K562 (cell line): Measurements from ENCODE around the gene HGF. TPM values are rescaled to one million over a fixed set of nuclear protein-coding genes. Genes with fewer than 3 reads are reported as not detected.

Experiments used
- ATAC-seq: fragments of 200-7000 bp; cut with Tn5 transposase; 3 replicates; pipeline ENCODE4 v1.9.1; 2020; ENCODE audit warnings: moderate library complexity
- BruUV-seq: library from RNA; stranded (reverse); fragments of 400-500 nt; replicated peaks from 2 replicates; lab custom pipeline; 2021; lab: Mats Ljungman, UMichigan
- CTCF ChIA-PET: fragments of 300-600 bp; formaldehyde crosslinking; extraction: SDS; loops from one replicate; lab custom pipeline; 2021; ENCODE audit warnings: low intra/inter-chr PET ratio; lab: Yijun Ruan, JAX
- POLR2A ChIA-PET: fragments of 300-600, 350-650 bp; sonication (Branson Sonifier 250); formaldehyde crosslinking; extraction: SDS; loops from one replicate; lab custom pipeline; 2021; ENCODE audit warnings: antibody characterized with exemption, inconsistent platforms; lab: Yijun Ruan, JAX
- DNase-seq, 4 experiments: peaks; one replicate each; pipeline versions ENCODE4 v3.0.0 to v3.0.0-alpha.2; 2011 to 2018; ENCODE audit warnings: low spot score in 3 of 4, mixed read lengths in 3 of 4; ENCODE audit errors: extremely low read depth in 1 of 4
- FAIRE-seq: peaks from 2 replicates; lab custom pipeline; 2011; peaks lifted over from hg19 to GRCh38; lab: Jason Lieb, UNC
- H2AFZ ChIP-seq: 2 replicates; pipeline ENCODE4 v1.6.0; 2011; ENCODE audit warnings: low read depth, low read length, control low read depth, inconsistent platforms
- H3K27ac ChIP-seq: fragments of 200-600 bp; 3 replicates; pipeline ENCODE4 v1.8.0; 2011; ENCODE audit warnings: low read depth, mild to moderate bottlenecking, control low read depth, inconsistent platforms, low read length, moderate library complexity, mixed read lengths; ENCODE audit errors: extremely low read depth
- H3K27me3 ChIP-seq, 2 experiments: fragments of 300-600 bp in 1 of 2; 2 replicates in 1 of 2; 3 replicates in 1 of 2; pipeline versions ENCODE4 v1.6.0 to v1.8.0; 2011; ENCODE audit warnings: inconsistent platforms in 2 of 2, low read length in 2 of 2, mild to moderate bottlenecking in 1 of 2, mixed read lengths in 1 of 2, moderate library complexity in 1 of 2; ENCODE audit not compliant: control insufficient read depth in 2 of 2, insufficient read depth in 2 of 2
- H3K36me3 ChIP-seq: fragments of 300-600 bp; 3 replicates; pipeline ENCODE4 v1.8.0; 2011; ENCODE audit warnings: mild to moderate bottlenecking, low read length, inconsistent platforms; ENCODE audit not compliant: control insufficient read depth, insufficient read depth
- H3K4me1 ChIP-seq, 2 experiments: fragments of 200-600 bp in 1 of 2; replicated peaks in 1 of 2; 2 replicates in 1 of 2; 3 replicates in 1 of 2; pipeline versions ENCODE4 v1.5.1 to v1.8.0; 2011; ENCODE audit warnings: inconsistent platforms in 2 of 2, low read length in 2 of 2, mild to moderate bottlenecking in 1 of 2, mixed read lengths in 1 of 2, moderate library complexity in 1 of 2; ENCODE audit not compliant: control insufficient read depth in 2 of 2, insufficient read depth in 2 of 2
- H3K4me2 ChIP-seq: 2 replicates; pipeline ENCODE4 v1.6.1; 2011; ENCODE audit warnings: low read length, control low read depth, inconsistent platforms, mixed read lengths; ENCODE audit not compliant: insufficient read depth
- H3K4me3 ChIP-seq: fragments of 200-600 bp; sonication (generic), shearing (Covaris generic); 2 replicates; pipeline ENCODE4 v1.5.1; 2016; ENCODE audit warnings: control low read depth, inconsistent platforms
- H3K79me2 ChIP-seq: fragments of 200-600 bp; 3 replicates; pipeline ENCODE4 v1.8.0; 2011; ENCODE audit warnings: low read length, inconsistent platforms; ENCODE audit not compliant: control insufficient read depth, insufficient read depth
- H3K9ac ChIP-seq, 2 experiments: 2 replicates each; pipeline versions ENCODE4 v1.6.0 to v1.6.1; 2011; ENCODE audit warnings: low read depth in 2 of 2, low read length in 2 of 2, control low read depth in 1 of 2, inconsistent platforms in 1 of 2, mild to moderate bottlenecking in 1 of 2, mixed read lengths in 1 of 2; ENCODE audit not compliant: insufficient read depth in 1 of 2
- H3K9me1 ChIP-seq: one replicate; pipeline ENCODE4 v1.6.0; 2011; ENCODE audit warnings: inconsistent platforms, mild to moderate bottlenecking, low read length, moderate library complexity; ENCODE audit not compliant: control insufficient read depth, insufficient read depth
- H3K9me3 ChIP-seq: replicated peaks from 2 replicates; pipeline ENCODE4 v1.5.1; 2011; ENCODE audit warnings: low read depth, low read length, inconsistent platforms; ENCODE audit not compliant: control insufficient read depth, insufficient read depth
- H4K20me1 ChIP-seq: replicated peaks from 2 replicates; pipeline ENCODE4 v1.6.1; 2011; ENCODE audit warnings: low read length, inconsistent platforms, mixed read lengths; ENCODE audit not compliant: control insufficient read depth, insufficient read depth
- CBFB ChIP-seq: sonication (generic); formaldehyde crosslinking; IDR thresholded peaks from 2 replicates; pipeline ENCODE4 v1.4.0; 2020; ENCODE audit warnings: mild to moderate bottlenecking, missing genetic modification reagents
- DIDO1 ChIP-seq: fragments of 450-650 bp; IDR thresholded peaks from 2 replicates; pipeline ENCODE4 v1.6.1; 2016; ENCODE audit warnings: low read depth, missing biosample characterization, missing genetic modification characterization
- GATA2 ChIP-seq: sonication (generic); formaldehyde crosslinking; IDR thresholded peaks from 2 replicates; pipeline ENCODE4 v1.4.0; 2020; ENCODE audit warnings: mild to moderate bottlenecking, missing genetic modification reagents
- MTA3 ChIP-seq: fragments of 450-650 bp; formaldehyde crosslinking; IDR thresholded peaks from 2 replicates; pipeline ENCODE4 v1.6.1; 2017; ENCODE audit warnings: mild to moderate bottlenecking, borderline replicate concordance
- NFE2L1 ChIP-seq: fragments of 450-650 bp; IDR thresholded peaks from 2 replicates; pipeline ENCODE4 v1.6.1; 2016; ENCODE audit warnings: missing genetic modification characterization, low read depth, mild to moderate bottlenecking, missing compliant biosample characterization, moderate library complexity, borderline replicate concordance
- PHB2 ChIP-seq: fragments of 450-650 bp; IDR thresholded peaks from 2 replicates; pipeline ENCODE4 v1.6.1; 2017; ENCODE audit warnings: low read depth
- SFPQ ChIP-seq: fragments of 200-400 bp; formaldehyde crosslinking; IDR thresholded peaks from 2 replicates; pipeline ENCODE4 v1.6.1; 2017; ENCODE audit warnings: mild to moderate bottlenecking, low read depth, low read length, moderate library complexity
- SLC30A9 ChIP-seq: fragments of 250-450 bp; sonication (Bioruptor Pico); IDR thresholded peaks from 2 replicates; pipeline ENCODE4 v1.8.0; 2022; ENCODE audit warnings: mild to moderate bottlenecking, moderate library complexity
- SRSF9 ChIP-seq: fragments of 200-400 bp; formaldehyde crosslinking; IDR thresholded peaks from 2 replicates; pipeline ENCODE4 v1.6.1; 2017; ENCODE audit warnings: low read depth, low read length, borderline replicate concordance
- ZEB2 ChIP-seq: fragments of 450-650 bp; IDR thresholded peaks from 2 replicates; pipeline ENCODE4 v1.6.1; 2016
- ZNF445 ChIP-seq: fragments of 250-450 bp; sonication (Bioruptor Pico); IDR thresholded peaks from 2 replicates; pipeline ENCODE4 v1.4.0; 2020; ENCODE audit warnings: low read depth, mild to moderate bottlenecking, moderate library complexity
- ZNF785 ChIP-seq: fragments of 250-450 bp; sonication (Bioruptor Pico); IDR thresholded peaks from 2 replicates; pipeline ENCODE4 v1.4.0; 2020; ENCODE audit warnings: mild to moderate bottlenecking
- WGBS: fragments of 100-300 bp; shearing (Covaris generic); methylation state at CpG from one replicate; pipeline ENCODE4 v1.1.6; 2016; ENCODE audit warnings: low coverage, mixed read lengths; ENCODE audit not compliant: insufficient coverage; ENCODE audit errors: missing lambda C conversion rate; 5-methylcytosine and 5-hydroxymethylcytosine counted together
- in situ Hi-C: fragments of 300-500 bp; cut with MboI; formaldehyde crosslinking; loops from 4 replicates; pipeline ENCODE4 v1.15.0; 2018; ENCODE audit warnings: inconsistent platforms, mixed read lengths
- intact Hi-C: fragments of 100-400 bp; cut with micrococcal nuclease; formaldehyde crosslinking; loops from 2 replicates; pipeline ENCODE4 v1.14.2; 2022
- polyA plus RNA-seq, 8 experiments: library from polyadenylated mRNA; depleted of rRNA in 4 of 8; stranded (reverse) in 5 of 8; unstranded in 3 of 8; fragments of >200 nt; fragmentation: Nextera tagmentation in 2 of 8; fragmentation: Illumina TruSeq in 1 of 8; extraction: Ambion mirVana in 2 of 8; extraction: Trizol in 1 of 8; gene quantifications; 2 replicates each; pipeline versions ENCODE4 v1.2.1 to v1.2.3, GENCODE V29; 2011 to 2014; ENCODE audit warnings: inconsistent platforms in 1 of 8, missing spikeins in 1 of 8
- total RNA-seq, 7 experiments: library from RNA; depleted of rRNA in 6 of 7; stranded (reverse); fragments of >200 nt in 6 of 7; fragmentation: Illumina TruSeq in 2 of 7; extraction: Trizol in 2 of 7; gene quantifications; 2 replicates each; pipeline versions ENCODE4 v1.2.1 to v1.2.3, GENCODE V29; 2011 to 2021; ENCODE audit warnings: low replicate concordance in 1 of 7

HGF gene
- total and polyA plus RNA-seq, 9 of the 15 experiments (the other 6 are each of a cell fraction or from before 2014, with no cell fraction given): 0.02 TPM; not detected in 8

DNA sequence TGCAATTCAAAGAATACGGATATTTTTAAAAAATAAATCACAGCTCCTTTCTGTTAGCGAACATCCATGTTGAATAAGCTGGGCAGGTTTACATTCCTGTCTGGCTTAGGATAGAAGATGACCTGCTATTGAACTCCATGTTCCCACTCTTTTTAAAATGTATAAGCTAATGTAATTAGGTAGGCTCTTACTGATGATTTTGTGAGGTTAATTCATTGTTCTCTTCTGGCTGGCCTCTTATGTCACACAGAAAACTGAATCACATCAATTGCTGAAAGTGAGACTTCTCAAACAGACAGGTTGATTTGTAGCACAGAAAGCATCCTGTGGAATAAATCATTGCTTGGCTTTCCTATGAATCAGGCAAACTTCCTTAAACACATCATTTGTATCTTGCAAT, 24.2 kb downstream of the HGF start:
- no TSS peak for BruUV-seq
- WGBS: 2% methylated on average over 2 of the region's 2 CpGs
- Histone ChIP-seq H3K9me3 (0 out of 2 replicates have a peak, but pooled peaks cover 2% of the 10 kb centered on the region), H3K27me3 (no peaks in the 10 kb centered on the region), H3K4me3 (no peak overlapping the region), H3K4me1 (no peaks in the 10 kb centered on the region), H3K9ac (no peak overlapping the region), H3K27ac (no peak overlapping the region), H3K36me3 (no peaks in the 10 kb centered on the region), H3K9me1 (no peaks in the 10 kb centered on the region), H3K79me2 (no peaks in the 10 kb centered on the region), H3K4me2 (no peak overlapping the region), H2AFZ (no peak overlapping the region), H4K20me1 (no peaks in the 10 kb centered on the region)
- TF ChIP-seq PHB2 (no peak), GATA2 (CRISPR knock-in tag) (no peak), ZNF785 (CRISPR knock-in tag) (no peak), SFPQ (no peak), ZNF445 (CRISPR knock-in tag) (no peak), NFE2L1 (no peak), CBFB (no peak), DIDO1 (tag) (no peak), SRSF9 (no peak), SLC30A9 (no peak), MTA3 (no peak), ZEB2 (no peak)
- ChIA-PET CTCF (no interaction called here), POLR2A (interaction anchor here (0.6 kb wide), 1 partner anchor 1126 kb away, joined by 3 read pairs; no protein-coding TSS in a partner anchor)
- DNase-seq (no peak), ATAC-seq (no peak), FAIRE-seq (peak; percentile 6)
- intact Hi-C loops: no loop called here
- in situ Hi-C loops: no loop called here
